Measurements from ENCODE around the gene DHX32. TPM values are rescaled to one million over a fixed set of nuclear protein-coding genes. Genes with fewer than 3 reads are reported as not detected.

Gene DHX32
- total and polyA plus RNA-seq, 2 of the 4 experiments (the other 2 are of a cell fraction) = 15.6 to 27.8 TPM

DNA sequence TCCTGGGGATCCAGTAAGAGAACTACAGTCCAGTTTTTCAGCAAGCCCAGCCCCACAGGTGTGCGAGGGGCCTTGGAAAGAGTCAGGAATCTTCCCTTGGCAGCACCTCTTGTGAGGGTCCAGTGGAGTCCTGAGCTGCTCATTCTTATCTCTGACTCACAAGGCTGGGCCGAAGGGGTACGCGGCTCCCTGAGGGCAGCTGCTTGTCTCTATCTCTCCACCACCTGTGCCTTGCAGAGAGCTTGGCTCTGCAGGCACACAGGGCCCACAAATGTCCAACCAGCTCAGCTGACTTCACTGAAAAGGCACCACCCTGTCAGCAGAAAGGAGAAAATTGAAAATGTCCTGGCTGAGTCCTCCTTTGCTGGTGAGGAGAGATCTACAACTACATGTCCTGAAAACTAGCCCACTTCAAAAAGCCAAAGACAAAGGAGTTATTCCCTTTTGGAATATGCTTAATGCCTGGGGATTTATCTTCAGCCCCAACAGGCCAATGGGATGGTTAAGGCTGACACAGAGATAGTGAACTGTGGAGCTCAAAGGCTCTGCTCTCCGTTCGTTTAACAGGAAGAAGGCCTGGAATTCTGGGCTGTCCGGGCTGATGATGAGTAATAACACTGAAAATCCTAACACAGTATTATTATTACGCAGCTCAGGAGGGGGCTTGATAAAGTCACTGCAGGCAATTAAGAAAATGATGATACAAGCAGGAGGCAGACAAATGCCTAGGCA lies 81.5 kb downstream of the DHX32 start:
- H2AFZ ChIP-seq (replicated peaks; ENCODE audit: low read length, poor library complexity) = no peak overlapping the region
- no peaks in the 10 kb centered on the region for H4K20me1 ChIP-seq (ENCODE audit: insufficient read depth, low read length)
- peaks cover 25% of the 10 kb centered on the region for H3K36me3 ChIP-seq (ENCODE audit: control insufficient read depth, insufficient read depth, low read length)
- no peak overlapping the region for H3K4ac ChIP-seq (ENCODE audit: low read depth, low read length)
- no TSS peak for BruUV-seq (replicated peaks)
- no peak overlapping the region for H4K5ac ChIP-seq (ENCODE audit: low read depth, low read length)
- H2BK15ac ChIP-seq (ENCODE audit: low read depth, low read length) = no peak overlapping the region
- ATAC-seq (ENCODE audit: low read depth) (peak; percentile 53), DNase-seq (no peak)
- no peak overlapping the region for H3K4me2 ChIP-seq (ENCODE audit: low read depth, low read length)
- CTCF ChIA-PET = no interaction called here
- no peak overlapping the region for H4K91ac ChIP-seq (ENCODE audit: insufficient read depth, low read depth, low read length)
- no peak overlapping the region for H4K8ac ChIP-seq (ENCODE audit: low read depth in 2 of 2, low read length in 2 of 2)
- H2AK5ac ChIP-seq (ENCODE audit: low read depth, low read length) = no peak overlapping the region
- H3K56ac ChIP-seq (ENCODE audit: extremely low read depth, insufficient read depth, low read length) = no peak overlapping the region
- H3K9ac ChIP-seq (ENCODE audit: low read depth, low read length) = no peak overlapping the region
- no peaks in the 10 kb centered on the region for H3K27me3 ChIP-seq (ENCODE audit: control insufficient read depth, insufficient read depth, low read length)
- no peak for TF ChIP-seq SMC3 (IDR thresholded peaks at IDR 0.05; ENCODE audit: low read depth, low read length)
- TF ChIP-seq CEBPB (IDR thresholded peaks at IDR 0.05; ENCODE audit: low read depth, low read length) = no peak
- TF ChIP-seq NFE2L2 (IDR thresholded peaks at IDR 0.05; ENCODE audit: low read depth, low read length) = no peak
- TF ChIP-seq BHLHE40 (IDR thresholded peaks at IDR 0.05; ENCODE audit: low read depth, low read length) = no peak
- TF ChIP-seq, protein P1, sequence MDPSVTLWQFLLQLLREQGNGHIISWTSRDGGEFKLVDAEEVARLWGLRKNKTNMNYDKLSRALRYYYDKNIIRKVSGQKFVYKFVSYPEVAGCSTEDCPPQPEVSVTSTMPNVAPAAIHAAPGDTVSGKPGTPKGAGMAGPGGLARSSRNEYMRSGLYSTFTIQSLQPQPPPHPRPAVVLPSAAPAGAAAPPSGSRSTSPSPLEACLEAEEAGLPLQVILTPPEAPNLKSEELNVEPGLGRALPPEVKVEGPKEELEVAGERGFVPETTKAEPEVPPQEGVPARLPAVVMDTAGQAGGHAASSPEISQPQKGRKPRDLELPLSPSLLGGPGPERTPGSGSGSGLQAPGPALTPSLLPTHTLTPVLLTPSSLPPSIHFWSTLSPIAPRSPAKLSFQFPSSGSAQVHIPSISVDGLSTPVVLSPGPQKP (IDR thresholded peaks at IDR 0.05; ENCODE audit: borderline replicate concordance, low read depth, low read length) = no peak
- no peak overlapping the region for H2BK120ac ChIP-seq (ENCODE audit: low read depth, low read length)
- dilution Hi-C loops (cut with HindIII; ENCODE audit: low sequenced_read_pairs, unreplicated experiment) (no loop called here), in situ Hi-C loops (cut with MboI; ENCODE audit: low sequenced_read_pairs) (no loop called here), intact Hi-C loops (cut with micrococcal nuclease) (no loop called here)
- no peaks in the 10 kb centered on the region for H3K79me1 ChIP-seq (ENCODE audit: low read depth in 1 of 2, low read length in 2 of 2)
- peaks cover 3% of the 10 kb centered on the region for H3K9me1 ChIP-seq (ENCODE audit: insufficient read depth, low read length)
- no peak overlapping the region for H2AK9ac ChIP-seq (replicated peaks; ENCODE audit: low read depth, low read length, poor library complexity)
- no peak overlapping the region for H3K18ac ChIP-seq (ENCODE audit: low read depth, low read length)
- POLR2A ChIA-PET (ENCODE audit: unreplicated experiment) = no interaction called here
- H3K4me3 ChIP-seq (ENCODE audit: insufficient read depth, low read depth, low read length) = no peak overlapping the region
- H3K27ac ChIP-seq (ENCODE audit: insufficient read depth, low read length) = no peak overlapping the region
- WGBS, 2 experiments (ENCODE audit: extremely low coverage in 2 of 2, insufficient read length in 1 of 2) = 100% methylated on average over 1 of the region's 8 CpGs; no CpG with 5 or more reads in 1 of the 2 experiments
- H3K23ac ChIP-seq (ENCODE audit: low read depth, low read length) = no peak overlapping the region
- no peak overlapping the region for H3K14ac ChIP-seq (replicated peaks; ENCODE audit: low read depth, low read length)
- no peaks in the 10 kb centered on the region for H3K9me3 ChIP-seq (ENCODE audit: control insufficient read depth, insufficient read depth, low read length)
- no peak overlapping the region for H2BK5ac ChIP-seq (ENCODE audit: low read depth, low read length, poor library complexity, severe bottlenecking)
- no peaks in the 10 kb centered on the region for H3K4me1 ChIP-seq (ENCODE audit: control insufficient read depth, insufficient read depth, low read length)
- no peak overlapping the region for H2BK20ac ChIP-seq (ENCODE audit: low read depth, low read length)

Measured in IMR-90 (cell line).